ENCODE data around the gene ZNF583. TPM values are rescaled to one million over a fixed set of nuclear protein-coding genes. Genes with fewer than 3 reads are reported as not detected.
A peak's percentile ranks its signal among the peaks of the same experiment; 100 is the strongest.

Gene ZNF583
- total and polyA plus RNA-seq, 9 of the 15 experiments (the other 6 are each of a cell fraction or from before 2014, with no cell fraction given) = 0.92 to 6.7 (median 3.0) TPM

- TF ChIP-seq, protein P1, sequence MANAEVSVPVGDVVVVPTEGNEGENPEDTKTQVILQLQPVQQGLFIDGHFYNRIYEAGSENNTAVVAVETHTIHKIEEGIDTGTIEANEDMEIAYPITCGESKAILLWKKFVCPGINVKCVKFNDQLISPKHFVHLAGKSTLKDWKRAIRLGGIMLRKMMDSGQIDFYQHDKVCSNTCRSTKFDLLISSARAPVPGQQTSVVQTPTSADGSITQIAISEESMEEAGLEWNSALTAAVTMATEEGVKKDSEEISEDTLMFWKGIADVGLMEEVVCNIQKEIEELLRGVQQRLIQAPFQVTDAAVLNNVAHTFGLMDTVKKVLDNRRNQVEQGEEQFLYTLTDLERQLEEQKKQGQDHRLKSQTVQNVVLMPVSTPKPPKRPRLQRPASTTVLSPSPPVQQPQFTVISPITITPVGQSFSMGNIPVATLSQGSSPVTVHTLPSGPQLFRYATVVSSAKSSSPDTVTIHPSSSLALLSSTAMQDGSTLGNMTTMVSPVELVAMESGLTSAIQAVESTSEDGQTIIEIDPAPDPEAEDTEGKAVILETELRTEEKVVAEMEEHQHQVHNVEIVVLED (CRISPR knock-in tag; IDR thresholded peaks at IDR 0.05) = peak; percentile 38; the same call in 1 of the 2 replicates
- TF ChIP-seq ZBTB49 (CRISPR knock-in tag; IDR thresholded peaks at IDR 0.05; ENCODE audit: borderline replicate concordance) = 0 out of 2 replicates have a peak, but pooled peaks have one; percentile 52
- TF ChIP-seq SAFB2 (IDR thresholded peaks at IDR 0.05; ENCODE audit: borderline replicate concordance, low read depth, low read length, severe bottlenecking) = no peak
- TF ChIP-seq ZNF280B (CRISPR knock-in tag; IDR thresholded peaks at IDR 0.05) = no peak
- no peak for TF ChIP-seq WHSC1 (IDR thresholded peaks at IDR 0.05; ENCODE audit: low read length)
- TF ChIP-seq NUFIP1 (IDR thresholded peaks at IDR 0.05; ENCODE audit: partially characterized antibody) = no peak
- no peak for TF ChIP-seq ZNF407 (IDR thresholded peaks at IDR 0.05; ENCODE audit: low read depth)
- TF ChIP-seq, protein P2, sequence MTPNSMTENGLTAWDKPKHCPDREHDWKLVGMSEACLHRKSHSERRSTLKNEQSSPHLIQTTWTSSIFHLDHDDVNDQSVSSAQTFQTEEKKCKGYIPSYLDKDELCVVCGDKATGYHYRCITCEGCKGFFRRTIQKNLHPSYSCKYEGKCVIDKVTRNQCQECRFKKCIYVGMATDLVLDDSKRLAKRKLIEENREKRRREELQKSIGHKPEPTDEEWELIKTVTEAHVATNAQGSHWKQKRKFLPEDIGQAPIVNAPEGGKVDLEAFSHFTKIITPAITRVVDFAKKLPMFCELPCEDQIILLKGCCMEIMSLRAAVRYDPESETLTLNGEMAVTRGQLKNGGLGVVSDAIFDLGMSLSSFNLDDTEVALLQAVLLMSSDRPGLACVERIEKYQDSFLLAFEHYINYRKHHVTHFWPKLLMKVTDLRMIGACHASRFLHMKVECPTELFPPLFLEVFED (CRISPR knock-in tag; conservative IDR thresholded peaks at IDR 0.05) = peak; percentile 33; the same call in 1 of the 2 replicates
- no peak for TF ChIP-seq MYNN (IDR thresholded peaks at IDR 0.05)
- no peak for TF ChIP-seq MYNN (CRISPR knock-in tag; IDR thresholded peaks at IDR 0.05)
Observed at GRCh38 chr19:56403764-56404704, at the start of gene ZNF583 (continued).
